CD4-positive, alpha-beta T cell treated with Interleukin-17A for 4 hours (primary cell): ENCODE results near the gene HIC1.

Source experiments
- DNase-seq: peaks from one replicate; pipeline ENCODE4 v3.0.0-alpha.2; 2020; ENCODE audit warnings: mixed read lengths

HIC1 gene

GRCh38 chr17:2025622-2026309 lies 29.1 kb upstream of the HIC1 start:
- DNase-seq, result peak; percentile 39

- no peak for DNase-seq
Measured at GRCh38 chr17:2027528-2028233, 27.2 kb upstream of the HIC1 start.

DNA sequence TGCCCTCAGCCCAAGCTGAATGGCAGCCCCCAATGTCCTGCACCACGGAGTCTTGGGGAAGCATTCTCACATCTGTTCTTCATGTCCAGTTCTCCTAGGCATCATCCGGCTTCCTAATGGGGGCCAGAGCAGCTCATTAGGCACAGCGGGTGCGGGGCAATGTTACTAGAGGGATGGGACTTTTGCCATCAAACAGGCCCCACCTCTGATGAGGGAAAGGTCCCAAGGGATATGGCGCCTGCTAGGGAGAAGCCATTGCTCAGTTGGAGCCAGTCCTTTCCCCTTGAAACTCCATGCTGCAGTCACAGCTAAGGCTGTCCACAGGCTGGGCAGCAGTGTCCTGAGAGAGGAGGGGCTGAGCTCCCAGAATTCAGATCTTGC lies 26.7 kb upstream of the HIC1 start:
- no peak for DNase-seq

DNA sequence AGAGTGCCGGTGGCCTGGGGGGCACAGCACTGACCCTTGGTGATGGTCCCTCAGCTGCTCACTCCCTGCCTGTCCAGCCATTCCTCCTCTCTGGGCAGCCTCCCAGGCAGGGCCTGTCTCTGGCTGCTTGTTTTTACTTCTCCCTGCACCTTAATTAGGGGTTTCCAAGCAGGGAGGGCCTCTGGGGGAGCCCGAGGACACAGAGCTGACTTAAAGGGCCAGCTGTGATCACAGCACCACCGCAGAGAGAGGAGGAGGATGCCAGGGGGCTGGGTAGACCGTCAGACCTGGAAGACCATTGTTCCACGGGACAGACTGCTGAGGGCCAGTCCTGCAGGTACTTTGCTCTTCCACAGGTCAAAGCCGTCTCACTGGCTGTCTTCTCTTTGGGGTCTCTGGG lies 26.2 kb upstream of the HIC1 start:
- no peak for DNase-seq

GRCh38 chr17:2029911-2030778 lies 24.8 kb upstream of the HIC1 start, which contains the start of gene DPH1:
Gene DPH1, plus strand, starts transcription at chr17:2030153. Its CDS starts 17 bp downstream, at chr17:2030170.
- DNase-seq, result peak; percentile 85

DNA sequence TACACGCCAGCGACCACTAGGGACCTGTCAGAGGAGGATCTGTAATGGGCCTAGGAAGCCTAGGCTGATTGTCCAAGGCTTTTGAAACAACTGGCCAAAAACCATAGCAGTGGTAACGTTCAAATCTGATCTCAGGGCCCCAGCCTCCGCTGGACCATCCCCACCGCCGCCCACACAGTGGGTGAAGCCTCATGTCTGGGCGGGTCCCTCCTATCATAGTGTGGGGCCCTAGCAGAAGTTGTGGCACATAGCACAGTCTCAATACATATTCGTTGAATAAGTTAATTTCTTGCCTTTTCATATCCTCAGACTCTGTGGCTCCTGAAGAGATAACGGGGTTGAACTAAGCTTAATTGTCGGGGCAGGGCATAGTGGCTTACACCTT lies 24.1 kb upstream of the HIC1 start:
- DNase-seq, result no peak

DNA sequence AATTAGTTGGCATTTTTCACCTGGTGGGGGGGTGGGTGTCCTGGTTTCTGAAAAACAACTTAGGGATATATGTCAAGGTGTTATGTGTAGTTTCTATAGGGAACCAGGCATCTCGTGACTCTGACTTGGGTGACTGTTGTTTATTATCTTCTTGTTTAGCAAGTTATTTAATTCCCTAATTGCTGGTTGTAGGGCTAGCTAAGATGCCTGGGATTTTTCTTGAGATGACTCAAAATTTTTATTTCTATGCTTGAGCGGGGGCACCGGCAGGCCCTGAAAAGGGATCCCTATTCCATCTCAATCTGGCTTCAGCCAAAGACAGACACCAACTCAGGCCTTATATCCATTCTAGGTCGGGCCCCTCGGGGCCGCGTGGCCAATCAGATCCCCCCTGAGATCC lies 21.8 kb upstream of the HIC1 start:
- DNase-seq, result no peak

GRCh38 chr17:2034157-2034556 lies 20.7 kb upstream of the HIC1 start:
- no peak for DNase-seq

DNA sequence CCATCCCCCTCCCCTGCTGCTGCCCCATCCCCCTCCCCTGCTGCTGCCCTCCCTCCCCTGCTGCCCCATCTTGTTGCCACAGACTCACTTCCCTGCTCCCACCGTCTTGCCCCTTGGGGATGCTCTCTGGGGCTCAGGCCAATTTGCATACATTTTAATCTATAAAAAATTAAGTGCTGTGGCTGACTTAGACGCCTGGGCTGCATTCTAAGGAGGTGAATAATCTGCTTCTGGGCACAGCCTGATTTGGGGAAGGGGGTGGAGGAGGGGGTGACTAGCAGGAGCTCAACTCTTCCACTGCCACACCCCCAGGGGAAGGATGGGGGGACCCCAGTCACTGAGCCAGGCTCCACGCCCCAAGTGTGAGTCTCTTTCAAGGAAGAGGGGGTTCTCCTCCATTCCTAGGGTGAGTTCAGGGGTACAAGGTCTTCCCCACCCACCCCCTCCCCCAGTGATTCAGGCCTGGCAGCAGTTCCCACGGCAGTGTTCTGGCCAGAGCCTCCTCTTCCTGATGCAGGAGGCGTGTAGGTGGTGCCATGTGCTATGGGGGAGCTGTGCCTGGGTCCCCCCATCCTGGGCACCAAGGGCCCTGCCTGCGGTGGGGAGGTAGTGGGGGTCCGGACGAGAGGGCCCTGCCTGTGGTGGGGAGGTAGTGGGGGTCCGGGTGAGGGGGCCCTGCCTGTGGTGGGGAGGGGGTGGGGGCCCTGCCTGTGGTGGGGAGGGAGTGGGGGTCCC lies 19.9 kb upstream of the HIC1 start:
- no peak for DNase-seq

- DNase-seq, result no peak
Measured at GRCh38 chr17:2035541-2036488, 19.1 kb upstream of the HIC1 start.

DNA sequence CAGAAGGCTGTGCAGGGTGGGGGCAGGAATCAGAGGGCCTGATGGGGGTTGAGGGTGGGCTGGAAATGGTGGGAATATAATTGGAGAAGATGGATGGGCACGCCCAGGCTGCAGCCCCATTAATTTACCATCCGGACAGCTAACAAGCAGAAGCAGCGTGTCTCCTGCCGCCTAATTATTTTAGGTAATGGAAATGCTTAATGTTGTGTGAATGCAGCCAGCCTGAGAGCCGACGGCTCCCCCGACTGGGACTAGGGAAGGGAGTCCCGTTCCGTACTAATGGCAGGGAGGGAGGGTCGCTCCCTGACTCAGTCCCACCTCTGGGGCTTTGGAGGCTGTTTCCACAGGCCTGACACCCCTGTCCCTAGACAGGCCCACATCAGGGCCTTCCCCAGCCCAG lies 17.7 kb upstream of the HIC1 start:
- DNase-seq, result no peak

DNA sequence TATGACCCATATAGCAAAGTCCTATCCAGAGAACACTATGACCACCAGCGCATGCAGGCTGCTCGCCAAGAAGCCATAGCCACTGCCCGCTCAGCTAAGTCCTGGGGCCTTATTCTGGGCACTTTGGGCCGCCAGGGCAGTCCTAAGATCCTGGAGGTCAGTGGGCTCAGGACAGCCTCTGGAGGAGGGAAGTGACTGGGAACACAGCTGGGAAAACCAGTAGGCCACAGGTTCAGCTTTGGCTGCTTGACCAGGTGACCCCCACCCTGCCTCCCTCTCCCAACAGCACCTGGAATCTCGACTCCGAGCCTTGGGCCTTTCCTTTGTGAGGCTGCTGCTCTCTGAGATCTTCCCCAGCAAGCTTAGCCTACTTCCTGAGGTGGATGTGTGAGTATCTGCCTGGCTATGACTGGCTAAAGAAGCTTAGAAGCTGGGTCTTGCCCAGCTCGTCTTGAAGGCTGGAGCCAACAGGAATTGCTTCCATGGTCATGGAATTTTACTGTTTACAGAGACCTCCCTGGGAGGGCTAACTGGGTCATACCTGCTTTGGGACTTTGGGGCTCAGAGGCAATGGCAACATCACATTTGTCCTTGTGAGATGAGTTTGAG lies 14.6 kb upstream of the HIC1 start:
- DNase-seq, result no peak

DNA sequence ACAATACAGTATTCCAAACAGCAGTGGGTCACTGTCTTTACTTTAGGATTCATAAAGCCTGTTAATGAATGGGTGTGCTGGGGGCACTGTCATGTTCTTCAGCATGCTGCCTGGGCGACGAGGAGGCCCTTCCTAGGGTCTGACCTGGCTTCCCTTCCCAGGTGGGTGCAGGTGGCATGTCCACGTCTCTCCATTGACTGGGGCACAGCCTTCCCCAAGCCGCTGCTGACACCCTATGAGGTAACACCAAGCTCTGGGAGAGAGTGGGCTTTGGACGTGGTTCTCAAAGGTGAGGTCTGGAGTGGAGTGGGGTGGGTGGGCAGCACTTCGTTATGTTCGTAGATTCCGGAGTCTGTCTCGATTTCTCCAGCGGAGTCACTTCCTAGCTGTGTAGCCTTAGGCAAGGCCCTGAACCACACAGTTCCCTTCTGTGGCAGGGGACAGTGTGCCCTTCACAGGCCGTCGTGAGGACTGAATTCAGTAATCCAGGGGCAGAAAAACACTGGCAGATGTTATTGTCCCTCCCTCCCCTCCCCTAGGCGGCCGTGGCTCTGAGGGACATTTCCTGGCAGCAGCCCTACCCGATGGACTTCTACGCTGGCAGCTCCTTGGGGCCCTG lies 13.9 kb upstream of the HIC1 start:
- no peak for DNase-seq

GRCh38 chr17:2041561-2042389 lies 13.1 kb upstream of the HIC1 start, which contains the start of gene OVCA2:
Gene OVCA2, plus strand, starts transcription at chr17:2042022. Its CDS starts 26 bp downstream, at chr17:2042048.
- peak; percentile 99 for DNase-seq

DNA sequence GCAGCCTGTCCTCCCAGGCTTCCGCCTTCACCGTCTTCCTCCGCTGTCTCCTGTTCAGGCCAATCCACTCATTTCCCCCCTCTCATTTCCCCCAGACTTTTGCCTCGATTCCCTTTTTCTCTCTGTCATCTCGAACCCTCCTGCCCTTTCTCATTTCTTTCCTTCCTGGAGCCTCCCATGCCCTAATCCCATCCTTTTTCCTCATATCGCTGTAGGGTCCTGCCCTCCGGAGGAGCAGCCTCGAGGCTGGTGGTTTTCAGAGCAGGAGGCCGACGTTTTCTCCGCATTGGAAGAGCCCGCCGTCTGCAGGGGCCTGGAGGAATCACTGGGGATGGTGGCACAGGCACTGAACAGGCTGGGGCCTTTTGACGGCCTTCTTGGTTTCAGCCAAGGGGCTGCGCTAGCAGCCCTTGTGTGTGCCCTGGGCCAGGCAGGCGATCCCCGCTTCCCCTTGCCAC lies 12.5 kb upstream of the HIC1 start:
- DNase-seq, result peak; percentile 21

DNA sequence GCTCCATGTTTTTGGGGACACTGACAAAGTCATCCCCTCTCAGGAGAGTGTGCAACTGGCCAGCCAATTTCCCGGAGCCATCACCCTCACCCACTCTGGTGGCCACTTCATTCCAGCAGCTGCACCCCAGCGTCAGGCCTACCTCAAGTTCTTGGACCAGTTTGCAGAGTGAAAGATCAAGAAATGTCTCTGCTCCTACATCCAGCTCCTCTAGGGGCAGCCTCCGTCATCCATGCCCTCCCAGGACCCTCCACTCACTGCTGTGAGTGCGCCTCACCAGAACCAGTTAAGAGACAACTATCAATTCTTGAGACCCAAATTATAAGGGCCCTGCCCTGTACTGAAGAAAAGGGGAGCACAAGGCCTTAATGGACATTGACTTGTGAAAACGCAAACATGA lies 12.0 kb upstream of the HIC1 start:
- DNase-seq, result no peak

DNA sequence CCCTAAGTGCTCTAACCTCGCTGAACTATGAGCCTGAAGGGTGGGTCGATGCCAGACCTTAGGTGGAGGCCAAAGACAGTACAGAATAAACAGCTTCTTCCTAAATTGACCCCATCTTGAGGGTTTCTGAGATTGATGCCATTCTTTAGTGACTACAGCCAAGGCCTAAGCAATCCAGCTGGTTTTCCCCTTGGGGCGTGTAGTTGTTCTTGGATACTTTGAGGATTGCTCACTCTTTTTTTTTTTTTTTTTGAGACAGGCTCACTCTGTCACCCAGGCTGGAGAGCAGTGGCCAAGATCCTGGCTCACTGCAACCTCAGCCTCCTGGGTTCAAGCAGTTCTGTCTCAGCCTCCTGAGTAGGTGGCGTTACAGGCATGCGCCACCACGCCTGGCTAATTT lies 11.1 kb upstream of the HIC1 start:
- DNase-seq, result no peak

DNA sequence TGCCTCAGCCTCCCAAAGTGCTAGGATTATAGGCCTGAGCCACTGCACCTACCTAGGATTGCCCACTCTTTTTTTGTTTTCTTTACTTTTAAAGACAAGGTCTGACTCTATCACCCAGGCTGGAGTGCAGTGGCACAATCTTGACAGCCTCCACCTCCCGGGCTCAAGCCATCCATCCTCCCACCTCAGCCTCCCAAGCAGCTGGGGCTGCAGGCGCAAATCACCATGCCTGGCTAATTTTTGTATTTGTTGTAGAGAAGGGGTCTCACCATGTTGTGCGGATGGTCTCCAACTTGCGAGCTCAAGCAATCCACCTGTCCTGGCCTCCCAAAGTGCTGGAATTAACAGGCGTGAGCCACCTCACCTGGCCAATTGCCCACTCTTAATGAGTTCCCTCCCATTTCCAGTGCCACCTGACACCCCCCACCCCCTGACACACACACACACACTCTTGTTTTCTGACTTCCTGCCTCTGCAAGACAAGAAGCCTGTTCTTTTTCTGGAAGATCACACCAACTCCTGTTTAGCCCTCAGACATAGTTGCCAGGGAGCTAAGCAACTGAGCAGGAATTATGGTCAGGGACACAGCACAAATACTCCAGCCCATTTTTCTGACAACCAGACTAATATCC lies 10.5 kb upstream of the HIC1 start:
- DNase-seq, result no peak

GRCh38 chr17:2047590-2047989 lies 7.3 kb upstream of the HIC1 start:
- DNase-seq, result no peak
